Stimulated activated CD4-positive, alpha-beta T cell treated with anti-CD3 and anti-CD28 coated beads, TNF-alpha, amount 100 ng/mL, for 24 hours (primary cell): Measurements from ENCODE around the gene SNX10.

Experiments used
- DNase-seq, 3 experiments: peaks; one replicate each; pipeline ENCODE4 v3.0.0-alpha.2; 2020; ENCODE audit warnings: low read depth in 3 of 3

SNX10 gene

DNA sequence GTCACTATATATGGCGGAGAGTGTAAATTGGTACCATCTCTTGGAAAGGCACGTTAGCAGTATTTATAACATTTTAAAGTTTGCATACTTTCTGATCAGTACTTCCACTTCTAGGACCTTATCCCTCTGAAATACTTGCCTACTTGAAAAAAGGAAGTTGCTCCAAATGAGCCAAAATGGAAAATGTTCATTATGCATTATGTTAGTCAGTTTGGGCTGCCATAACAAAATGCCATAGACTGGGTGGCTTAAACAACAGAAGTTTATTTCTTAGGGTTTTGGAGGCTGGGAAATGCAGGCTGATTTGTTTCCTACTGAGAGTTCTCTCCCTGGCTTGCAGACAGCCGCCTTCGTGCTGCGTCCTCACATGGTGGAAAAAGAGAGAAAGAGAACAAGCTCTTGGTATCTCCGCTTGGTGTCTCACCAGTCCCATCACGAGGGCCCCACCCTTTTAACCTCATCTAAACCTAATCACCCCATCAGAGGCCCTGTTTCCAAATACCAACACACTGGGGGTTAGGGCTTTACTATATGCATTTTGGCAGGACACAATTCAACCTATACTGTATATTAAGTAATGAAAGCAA lies 6.9 kb downstream of the SNX10 start:
- no peak for DNase-seq

DNA sequence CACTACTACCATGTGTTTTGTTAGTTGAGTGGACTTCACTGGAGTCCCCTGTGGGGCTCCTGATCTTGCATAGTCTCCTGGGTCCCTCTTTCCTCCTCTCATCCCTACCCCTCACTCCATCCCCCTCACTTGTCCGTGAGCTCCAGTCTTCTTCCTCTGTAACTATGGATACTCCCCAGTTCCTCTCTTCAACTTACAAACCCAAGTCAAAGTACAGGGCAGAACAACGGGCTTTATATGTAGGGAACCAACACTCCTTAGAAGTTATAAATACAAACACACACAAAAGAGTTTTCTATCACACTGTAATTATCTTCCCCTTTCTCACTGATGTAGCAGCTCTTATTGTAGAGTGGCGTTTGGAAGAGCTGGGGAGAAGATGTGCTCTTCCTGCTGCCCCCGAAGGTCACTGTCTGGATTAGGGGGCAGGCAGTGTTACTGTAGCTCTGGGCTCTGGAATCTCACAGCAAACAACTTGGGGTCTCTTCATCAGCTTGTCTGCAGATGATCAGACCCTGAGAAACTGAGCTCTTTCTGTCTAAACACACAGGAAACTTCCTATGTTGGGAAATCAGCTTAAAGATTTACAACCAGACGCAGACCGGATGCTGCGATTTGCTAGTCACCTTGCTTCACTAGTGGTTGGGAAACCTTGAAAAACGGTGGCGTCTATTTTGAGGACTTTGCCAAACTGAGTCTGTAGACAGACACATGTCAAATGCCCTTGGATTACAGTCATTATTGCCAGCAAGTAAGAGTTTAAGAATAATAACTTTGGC lies 13.6 kb downstream of the SNX10 start:
- DNase-seq, result no peak

DNA sequence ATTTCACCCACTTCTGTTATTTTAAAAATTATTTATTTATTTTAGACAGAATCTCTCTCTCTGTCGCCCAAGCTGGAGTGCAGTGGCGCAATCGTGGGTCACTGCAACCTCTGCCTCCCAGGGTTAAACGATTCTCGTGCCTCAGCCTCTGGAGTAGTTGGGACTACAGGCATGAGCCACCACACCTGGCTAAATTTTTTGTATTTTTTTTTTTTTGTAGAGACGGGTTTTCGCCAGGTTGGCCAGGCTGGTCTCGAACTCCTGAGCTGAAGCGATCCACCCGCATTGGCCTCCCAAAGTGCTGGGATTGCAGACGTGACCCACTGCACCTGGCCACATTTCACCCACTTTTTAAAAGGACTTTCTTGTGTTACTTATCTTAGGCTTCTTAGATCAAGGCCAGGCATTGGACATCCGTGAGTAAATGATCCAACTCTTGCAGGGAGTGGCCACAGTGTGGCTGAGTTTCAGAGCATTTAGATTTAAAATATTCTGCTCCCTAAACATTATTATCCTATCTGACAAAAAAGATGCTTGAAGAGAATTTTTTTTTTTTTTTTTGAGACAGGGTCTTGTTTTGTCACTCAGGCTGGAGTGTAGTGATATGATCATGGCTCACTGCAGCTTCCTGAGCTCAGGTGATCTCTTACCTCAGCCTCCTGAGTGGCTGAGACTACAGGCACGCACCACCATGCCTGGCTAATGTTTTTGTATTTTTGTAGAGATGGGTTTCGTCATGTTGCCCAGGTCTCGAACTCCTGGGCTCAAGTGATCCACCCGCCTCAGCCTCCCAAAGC lies 14.4 kb downstream of the SNX10 start:
- no peak for DNase-seq

DNA sequence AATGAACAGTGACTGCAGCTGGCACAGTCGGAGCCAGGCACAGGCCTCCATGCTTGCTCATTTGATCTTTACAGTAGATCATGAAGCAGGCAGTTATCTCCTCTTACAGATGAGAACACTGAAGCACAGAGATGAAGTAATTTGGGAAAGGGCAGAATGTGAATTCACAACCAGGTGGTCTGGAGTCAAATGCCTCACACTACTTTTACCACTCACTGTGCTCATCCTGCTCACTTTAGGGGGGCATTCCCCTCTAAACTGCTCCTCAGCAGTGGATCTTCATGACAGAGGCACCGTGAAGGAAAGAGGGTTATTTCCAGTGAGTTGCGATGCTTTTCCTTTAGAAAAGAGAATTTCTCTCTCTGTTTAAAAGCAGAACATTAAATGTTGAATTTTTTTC lies 15.1 kb downstream of the SNX10 start:
- no peak for DNase-seq

DNA sequence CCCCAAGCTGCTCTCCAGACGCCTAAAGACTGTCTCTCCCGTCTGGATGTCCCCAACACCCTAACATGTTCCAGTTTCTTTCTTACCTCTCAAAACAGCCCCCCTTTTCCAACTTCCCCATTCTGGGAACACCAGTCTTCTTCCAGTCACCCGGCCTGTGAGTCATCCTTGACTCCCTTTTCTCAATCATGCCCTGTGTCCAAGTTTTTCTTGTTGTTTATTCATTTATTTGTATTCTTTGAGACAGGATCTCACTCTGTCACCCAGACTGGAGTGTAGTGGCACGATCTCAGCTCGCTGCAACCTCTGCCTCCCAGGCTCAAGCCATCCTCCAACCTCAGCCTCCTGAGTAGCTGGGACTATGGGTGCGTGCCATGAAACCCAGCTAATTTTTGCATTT lies 15.6 kb downstream of the SNX10 start:
- no peak for DNase-seq

DNA sequence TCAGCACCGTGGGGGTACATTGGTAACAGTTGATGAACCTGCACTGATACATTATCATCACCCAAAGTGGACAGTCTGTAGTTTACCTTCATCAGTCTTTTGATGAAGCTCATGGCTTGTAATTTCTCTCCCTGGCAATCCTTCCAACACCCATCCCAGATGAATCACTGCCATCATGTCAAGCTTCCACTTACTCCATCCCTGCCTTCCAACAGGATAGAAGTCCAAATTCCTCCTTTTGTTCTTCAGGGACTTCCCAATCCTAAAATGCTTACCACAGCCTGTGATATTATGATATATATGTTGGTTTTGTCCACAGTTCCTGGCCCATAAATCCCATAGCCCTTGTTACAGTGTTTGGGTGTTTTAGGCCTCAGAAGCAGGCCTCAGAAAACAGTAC lies 16.1 kb downstream of the SNX10 start:
- no peak for DNase-seq

DNA sequence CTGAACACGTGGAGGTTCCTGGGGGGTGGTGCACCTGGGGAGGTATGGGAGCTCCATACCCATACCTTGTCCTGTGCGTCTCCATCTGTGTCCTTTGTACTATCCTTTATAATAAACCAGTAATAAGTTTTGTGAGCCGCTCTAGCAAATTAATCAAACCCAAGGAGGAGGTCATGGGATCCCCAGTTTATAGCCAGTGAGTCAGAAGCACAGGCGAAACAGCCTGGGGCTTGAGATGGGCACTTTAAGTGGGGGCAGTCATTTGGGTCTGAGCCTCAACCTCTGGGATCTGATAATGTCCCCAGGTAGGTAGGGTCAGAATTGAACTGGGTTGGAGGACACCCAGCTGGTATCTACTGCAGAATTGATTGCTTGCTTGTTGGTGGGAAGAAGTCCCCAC lies 16.9 kb downstream of the SNX10 start:
- no peak for DNase-seq

DNA sequence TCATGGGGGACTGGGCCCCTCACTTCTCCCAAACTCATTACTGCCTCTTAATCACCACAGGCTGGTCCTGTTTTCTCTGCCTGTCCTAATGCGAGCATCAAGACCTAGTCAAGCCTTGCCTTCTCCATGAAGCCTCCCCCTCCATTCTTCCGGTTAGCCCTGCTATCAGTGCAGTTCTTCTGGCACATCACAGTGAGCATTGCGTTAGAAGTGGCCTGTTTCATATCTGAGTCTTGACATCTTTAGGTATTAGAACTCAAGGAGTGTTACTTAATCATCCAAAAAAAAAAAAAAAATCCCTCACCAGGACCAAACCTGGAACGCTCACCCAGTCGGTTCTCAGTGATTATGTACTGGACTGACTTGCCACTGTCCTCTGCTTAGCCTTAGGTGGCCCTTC lies 17.4 kb downstream of the SNX10 start:
- no peak for DNase-seq

DNA sequence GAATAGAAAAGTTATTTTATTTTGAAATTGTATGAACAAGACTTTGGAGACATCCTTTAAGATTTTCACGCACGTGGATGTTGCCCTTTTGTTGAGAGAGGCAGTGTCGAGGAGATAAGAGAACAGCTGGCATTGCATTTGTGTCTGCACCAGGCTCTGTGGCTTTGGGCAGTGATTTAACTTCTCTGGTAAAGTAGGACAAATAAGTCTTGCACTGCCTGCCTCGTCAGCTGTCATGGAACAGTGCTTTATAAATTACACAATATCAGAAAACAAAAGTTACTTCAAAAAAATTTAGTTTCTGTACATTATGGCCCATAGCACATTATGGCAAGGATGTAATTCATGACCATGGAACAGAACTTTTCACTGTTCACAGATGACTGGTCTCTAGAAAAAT lies 20.1 kb downstream of the SNX10 start:
- DNase-seq, result no peak

DNA sequence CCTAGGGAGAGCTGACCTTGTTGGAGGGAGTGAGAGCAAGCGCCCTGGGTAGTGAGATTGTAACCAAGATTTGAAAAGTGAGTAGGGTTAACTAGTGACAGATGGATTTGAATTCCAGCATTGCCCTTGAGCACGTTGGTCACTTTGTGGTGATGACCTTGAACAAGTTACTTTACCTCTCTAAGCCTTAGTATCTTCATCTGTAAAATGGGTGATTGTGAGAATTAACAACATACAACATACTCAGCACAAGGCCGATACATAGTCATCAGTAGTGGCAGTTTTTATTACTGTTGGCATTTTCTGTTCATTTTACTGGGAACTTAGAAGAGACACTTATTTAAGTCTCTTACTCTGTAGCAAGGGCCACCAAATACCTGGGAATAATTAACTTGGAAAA lies 25.5 kb downstream of the SNX10 start:
- no peak for DNase-seq

DNA sequence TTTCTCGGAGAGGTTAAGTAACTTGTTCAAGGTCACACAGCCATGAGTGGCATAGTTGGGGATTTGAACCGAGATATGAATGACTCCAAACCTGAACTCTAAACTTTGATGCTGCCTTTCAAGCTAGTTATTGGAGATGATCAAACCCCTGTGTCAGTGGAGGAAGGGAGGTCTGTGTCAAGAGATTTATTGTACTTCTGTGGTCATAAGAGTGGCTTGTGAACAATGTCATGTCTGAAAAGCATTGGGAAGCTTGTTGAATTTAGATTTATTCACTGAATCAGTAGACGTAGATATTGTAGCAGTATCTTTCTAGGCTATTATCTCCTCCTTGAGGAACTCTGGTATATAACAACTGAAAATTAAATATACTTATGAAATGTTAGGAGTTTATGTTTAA lies 27.3 kb downstream of the SNX10 start:
- no peak for DNase-seq

DNA sequence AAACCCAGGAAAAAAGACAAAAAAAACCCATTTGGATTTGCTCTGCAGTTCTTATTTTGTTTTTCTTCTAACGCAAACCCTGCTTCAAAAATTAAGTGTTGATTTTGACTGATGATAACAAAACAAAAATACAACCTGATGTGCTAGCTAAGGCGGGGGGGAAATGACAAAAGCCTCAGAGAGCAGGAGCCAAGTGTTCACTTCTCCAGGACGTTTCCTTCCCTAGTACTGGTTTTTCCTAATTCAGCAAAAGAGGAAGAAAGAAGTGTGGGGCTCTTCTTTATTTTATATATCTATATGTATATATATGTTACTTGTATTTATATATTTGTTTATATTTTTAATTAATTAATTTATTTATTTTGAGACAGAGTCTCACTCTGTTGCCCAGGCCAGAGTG lies 28.0 kb downstream of the SNX10 start:
- no peak for DNase-seq

DNA sequence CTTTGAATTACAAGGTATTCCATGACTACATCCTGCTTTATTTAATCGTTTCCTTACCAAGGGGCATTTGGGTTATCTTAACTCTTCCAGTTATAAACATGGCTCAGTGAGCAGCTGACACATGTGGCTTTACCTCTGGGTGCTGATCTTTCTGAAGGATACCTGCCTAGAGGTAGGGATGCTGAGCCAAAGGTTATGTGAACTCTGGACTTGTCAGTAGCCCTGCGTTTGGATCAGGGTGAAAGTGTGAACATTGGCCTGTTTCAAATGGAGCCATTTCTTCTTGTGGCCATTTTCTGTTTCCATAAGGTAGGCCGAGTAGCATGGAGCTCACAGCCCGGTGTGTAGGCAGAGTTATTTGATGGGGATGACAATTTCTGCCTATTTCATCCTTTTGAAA lies 29.2 kb downstream of the SNX10 start:
- DNase-seq, result no peak

DNA sequence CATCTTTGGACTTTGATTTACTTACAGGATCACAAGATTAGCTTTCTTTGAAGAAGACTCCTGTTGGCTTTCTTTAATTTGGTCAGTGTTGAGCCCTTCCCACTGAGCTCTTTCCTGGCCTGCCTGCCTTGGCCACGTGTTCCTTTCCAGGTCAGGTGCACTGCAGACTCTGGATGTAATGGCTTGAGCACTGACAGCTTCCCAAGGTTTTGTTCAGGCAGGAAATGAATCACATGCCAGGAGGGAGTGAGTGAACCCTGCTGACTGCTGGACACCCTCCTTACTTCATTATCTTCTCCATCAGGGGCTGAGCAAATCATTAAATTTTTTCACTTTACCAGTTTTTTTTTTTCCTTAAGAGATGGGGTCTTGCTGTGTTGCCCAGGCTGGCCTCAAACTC lies 29.8 kb downstream of the SNX10 start:
- no peak for DNase-seq

DNA sequence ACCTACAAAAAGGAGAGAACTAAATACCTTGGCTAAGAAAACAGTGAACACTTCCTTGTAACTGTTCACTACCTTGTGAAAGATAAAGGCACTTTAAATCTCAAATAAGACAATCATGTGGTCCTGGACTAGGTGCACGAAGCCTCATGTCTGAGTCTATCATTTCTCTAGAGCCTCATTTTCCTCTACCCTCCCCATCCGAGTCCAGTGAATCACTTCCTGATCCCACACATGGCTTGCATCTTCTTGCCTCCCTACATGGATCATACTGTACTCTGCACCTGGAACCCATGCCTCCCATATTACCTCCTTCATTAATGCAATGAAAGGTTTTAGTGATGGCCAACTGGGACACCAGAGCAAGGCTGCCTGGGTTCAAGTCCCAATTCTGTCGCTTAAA lies 34.5 kb downstream of the SNX10 start:
- no peak for DNase-seq

DNA sequence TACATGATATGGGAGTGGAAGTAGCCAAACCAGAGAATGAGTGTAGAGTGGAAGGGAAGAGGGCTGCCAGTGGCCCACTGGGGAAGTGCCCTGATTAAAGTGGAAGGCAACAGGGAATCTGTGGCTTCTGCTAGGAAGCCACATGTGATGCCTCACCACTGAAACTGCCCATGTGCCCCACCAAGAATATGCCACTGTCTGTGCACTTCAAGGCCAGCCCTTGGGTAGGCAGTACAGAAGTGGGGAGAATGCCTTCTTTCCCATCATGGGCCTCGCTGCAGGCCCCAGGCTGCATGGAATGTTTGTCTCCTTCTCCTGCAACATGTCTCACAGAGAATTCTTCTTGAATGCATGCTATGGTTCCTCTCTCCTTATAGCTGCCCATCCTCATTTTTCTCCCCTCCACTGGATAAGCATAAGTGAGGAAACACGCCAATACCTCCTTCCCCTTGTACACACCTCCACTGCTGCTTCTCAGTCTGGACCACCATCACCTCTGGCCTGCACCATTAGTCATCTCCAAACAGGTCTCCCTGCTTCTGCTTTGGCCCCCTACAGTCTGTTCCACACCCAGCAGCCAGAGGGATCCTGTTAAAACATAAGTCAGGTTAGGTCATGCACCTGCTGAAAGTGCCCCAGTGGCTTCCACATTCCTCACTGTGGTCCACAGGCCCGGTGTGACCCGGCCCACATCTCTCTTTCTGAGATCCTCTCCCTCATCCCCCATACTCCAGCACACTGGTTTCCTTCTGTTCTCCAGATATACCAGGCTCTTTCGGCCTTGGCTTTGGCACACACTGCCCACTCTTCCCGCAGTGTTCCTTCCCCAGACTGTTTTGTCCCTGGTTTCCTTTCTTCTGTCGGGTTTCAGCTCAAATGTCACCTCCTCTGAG lies 37.1 kb downstream of the SNX10 start:
- DNase-seq, result no peak

DNA sequence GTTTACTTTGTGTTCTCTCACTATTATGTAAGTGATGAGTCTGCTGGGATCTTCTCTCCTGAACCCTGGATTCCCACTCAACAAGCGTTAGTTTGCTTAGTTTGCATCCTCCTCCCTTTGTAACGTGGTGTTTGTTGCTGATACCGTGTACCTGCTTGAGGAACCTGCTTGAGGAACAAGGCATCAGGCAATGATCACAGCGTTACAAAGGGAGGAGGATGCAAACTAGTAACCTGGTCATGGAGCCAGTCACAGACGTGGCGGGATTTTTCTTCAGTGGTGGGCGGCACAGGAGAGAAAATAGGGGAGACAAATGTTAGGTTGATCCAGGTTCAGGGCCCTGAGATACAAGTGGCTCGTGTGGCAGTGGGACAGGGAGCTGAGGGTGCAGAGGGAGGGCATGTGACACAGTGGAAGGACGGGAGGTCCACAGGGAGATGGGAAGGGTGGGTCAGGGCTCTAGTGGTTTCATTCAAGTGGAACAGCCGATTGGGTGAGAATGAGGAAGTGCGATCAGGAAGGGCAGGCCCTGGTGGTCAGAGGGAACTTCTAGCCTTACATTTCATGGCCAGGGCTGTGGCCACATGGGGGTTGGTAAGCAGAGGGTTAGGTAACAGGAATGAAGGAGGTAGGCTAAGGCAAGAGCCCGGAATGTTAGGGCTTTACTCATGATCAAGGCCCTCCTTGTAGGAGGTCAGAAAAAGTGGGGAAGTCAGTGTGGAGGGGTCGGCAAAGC lies 38.0 kb downstream of the SNX10 start:
- DNase-seq, result no peak

DNA sequence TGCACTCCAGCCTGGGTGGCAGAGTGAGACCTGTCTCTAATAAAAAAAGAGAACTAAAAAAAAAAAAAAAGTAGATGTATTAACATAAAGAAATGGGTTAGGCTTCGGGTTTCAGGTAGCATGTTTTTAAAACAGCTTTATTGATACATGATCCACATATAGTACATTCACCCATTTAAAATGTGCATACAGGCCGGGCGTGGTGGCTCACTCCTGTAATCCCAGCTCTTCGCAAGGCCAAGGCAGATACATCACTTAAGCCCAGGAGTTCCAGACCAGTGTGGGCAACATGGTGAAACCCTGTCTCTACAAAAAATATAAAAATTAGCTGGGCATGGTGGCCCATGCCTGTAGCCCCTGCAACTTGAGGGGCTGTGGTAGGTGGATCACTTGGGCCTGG lies 39.5 kb downstream of the SNX10 start:
- no peak for DNase-seq

DNA sequence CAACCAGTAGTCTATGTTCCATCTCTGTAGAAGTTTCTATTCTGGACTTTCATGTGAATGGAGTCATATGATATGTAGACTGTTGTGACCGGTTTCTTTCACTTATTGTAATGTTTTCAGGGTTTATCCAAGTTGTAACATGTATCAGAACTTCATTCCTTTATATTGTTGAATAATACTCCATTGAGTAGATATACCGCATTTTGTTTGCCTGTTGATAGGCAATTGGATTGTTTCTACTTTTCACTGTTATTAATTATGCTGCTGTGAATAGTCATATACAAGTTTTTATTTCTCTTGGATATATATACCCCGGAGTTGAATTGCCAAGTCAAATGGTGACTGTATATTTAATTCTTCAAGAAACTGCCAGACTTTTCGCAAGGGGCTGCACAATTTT lies 40.1 kb downstream of the SNX10 start:
- no peak for DNase-seq

DNA sequence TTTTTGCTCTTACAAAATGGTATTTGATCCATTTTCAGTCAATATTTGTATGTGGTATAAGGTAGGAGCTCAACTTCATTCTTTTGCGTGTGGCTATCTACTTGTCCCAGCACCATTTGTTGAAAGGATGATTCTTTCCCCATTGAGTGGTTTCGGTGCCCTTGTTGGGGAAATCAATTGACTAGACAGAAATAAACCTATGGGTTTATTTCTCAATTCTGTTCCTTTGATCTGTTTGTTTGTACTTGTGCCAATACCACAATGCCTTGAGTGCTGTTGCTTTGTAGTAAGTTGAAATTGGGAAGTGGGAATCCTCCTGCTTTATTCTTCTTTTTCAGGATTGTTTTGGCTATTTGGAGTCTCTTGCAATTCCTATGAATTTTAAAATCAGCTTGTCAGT lies 41.0 kb downstream of the SNX10 start:
- DNase-seq, result no peak

DNA sequence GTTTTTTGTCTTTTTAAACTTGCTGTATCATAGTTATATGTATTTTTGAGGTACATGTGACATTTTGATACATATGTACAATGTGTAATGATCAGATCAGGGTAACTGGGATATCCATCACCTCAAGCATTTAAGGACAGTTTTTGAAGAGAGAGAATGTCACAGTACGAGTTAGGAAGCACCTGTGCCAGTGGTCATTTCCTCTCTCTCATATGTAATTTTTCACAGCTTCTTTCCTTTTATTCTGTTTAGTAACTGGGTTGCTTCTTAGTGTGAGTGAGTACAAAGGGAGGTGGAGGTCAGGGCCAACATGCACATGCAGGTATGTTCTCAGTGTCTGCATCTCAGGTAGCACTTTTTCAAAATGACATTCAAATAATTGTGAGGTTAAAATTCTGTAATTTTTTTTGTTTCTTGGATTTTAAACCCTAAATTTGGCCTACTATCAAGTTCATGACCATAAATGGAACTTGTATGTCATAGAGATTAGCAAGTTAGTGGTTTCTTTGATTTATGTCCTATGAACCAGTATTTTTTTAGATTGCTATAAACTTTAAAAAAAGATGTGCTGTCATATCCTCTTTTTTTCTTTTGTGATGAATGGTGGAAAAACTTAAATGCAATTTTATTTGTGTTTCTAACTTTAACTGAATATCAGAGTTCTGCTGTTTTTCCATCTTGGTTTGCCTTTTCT lies 42.7 kb downstream of the SNX10 start:
- no peak for DNase-seq
